WTC11 (cell line): ENCODE data around the gene NCOA3. TPM values are rescaled to one million over a fixed set of nuclear protein-coding genes. Genes with fewer than 3 reads are reported as not detected.

ENCODE experiments used
- ATAC-seq: fragments of 200-7000 bp; cut with Tn5 transposase; 2 replicates; pipeline ENCODE4 v1.10.0; 2021; ENCODE audit warnings: mild to moderate bottlenecking, moderate library complexity
- CTCF ChIA-PET: fragments of 300-600 bp; sonication (Branson Sonifier 250); formaldehyde crosslinking; loops from one replicate; lab custom pipeline; 2021; ENCODE audit warnings: antibody characterized with exemption; lab: Charles Lee
- POLR2A ChIA-PET: fragments of 350-600 bp; sonication (Branson Sonifier 250); formaldehyde crosslinking; loops from one replicate; lab custom pipeline; 2021; ENCODE audit warnings: antibody characterized with exemption; lab: Charles Lee
- DNase-seq: peaks from one replicate; pipeline ENCODE4 v3.0.0; 2021; ENCODE audit warnings: low spot score
- H3K27ac Mint-ChIP-seq: 2 replicates; pipeline ENCODE4 v1.8.0; 2021; ENCODE audit warnings: mixed read lengths
- H3K27me3 Mint-ChIP-seq: 2 replicates; pipeline ENCODE4 v1.8.0; 2021; ENCODE audit warnings: low read depth, mild to moderate bottlenecking, moderate library complexity, mixed read lengths
- H3K36me3 Mint-ChIP-seq: 2 replicates; pipeline ENCODE4 v1.8.0; 2021; ENCODE audit warnings: mixed read lengths
- H3K4me1 Mint-ChIP-seq: 2 replicates; pipeline ENCODE4 v1.8.0; 2022; ENCODE audit warnings: mixed read lengths
- H3K4me3 Mint-ChIP-seq: 2 replicates; pipeline ENCODE4 v1.8.0; 2021; ENCODE audit warnings: mild to moderate bottlenecking, moderate library complexity, mixed read lengths
- H3K9me3 Mint-ChIP-seq: 2 replicates; pipeline ENCODE4 v1.8.0; 2021; ENCODE audit warnings: mixed read lengths
- EMX1 ChIP-seq: fragments of 250-450 bp; sonication (Bioruptor Pico); IDR thresholded peaks from 2 replicates; pipeline ENCODE4 v1.8.0; 2021; ENCODE audit warnings: mild to moderate bottlenecking
- FOXJ3 ChIP-seq: sonication (generic); formaldehyde crosslinking; IDR thresholded peaks from 2 replicates; pipeline ENCODE4 v1.9.0; 2021; ENCODE audit warnings: missing genetic modification reagents, mild to moderate bottlenecking, borderline replicate concordance
- JAZF1 ChIP-seq: fragments of 250-450 bp; sonication (Bioruptor Pico); IDR thresholded peaks from 2 replicates; pipeline ENCODE4 v1.9.0; 2021; ENCODE audit warnings: moderate library complexity, mild to moderate bottlenecking, inconsistent platforms
- MXD4 ChIP-seq: fragments of 250-450 bp; sonication (Bioruptor Pico); IDR thresholded peaks from 2 replicates; pipeline ENCODE4 v1.8.0; 2021; ENCODE audit warnings: mild to moderate bottlenecking, moderate library complexity, borderline replicate concordance
- MYBL2 ChIP-seq: sonication (generic); formaldehyde crosslinking; IDR thresholded peaks from 2 replicates; pipeline ENCODE4 v1.8.1; 2023; ENCODE audit warnings: mild to moderate bottlenecking, moderate library complexity, missing genetic modification reagents
- NFE2L1 ChIP-seq: sonication (generic); formaldehyde crosslinking; IDR thresholded peaks from 2 replicates; pipeline ENCODE4 v1.8.1; 2023; ENCODE audit warnings: missing genetic modification reagents
- NR3C1 ChIP-seq: sonication (generic); formaldehyde crosslinking; conservative IDR thresholded peaks from 2 replicates; pipeline ENCODE4 v1.8.1; 2023; ENCODE audit warnings: low read depth, mild to moderate bottlenecking, missing genetic modification reagents
- RELA ChIP-seq: sonication (generic); formaldehyde crosslinking; IDR thresholded peaks from 2 replicates; pipeline ENCODE4 v1.8.1; 2022; ENCODE audit warnings: missing genetic modification reagents, mild to moderate bottlenecking, borderline replicate concordance
- RORB ChIP-seq: fragments of 250-450 bp; sonication (Bioruptor Pico); IDR thresholded peaks from 2 replicates; pipeline ENCODE4 v1.9.0; 2021; ENCODE audit warnings: mild to moderate bottlenecking
- SMAD4 ChIP-seq: sonication (generic); formaldehyde crosslinking; IDR thresholded peaks from 2 replicates; pipeline ENCODE4 v1.8.0; 2022; ENCODE audit warnings: mild to moderate bottlenecking, missing genetic modification reagents
- TEAD4 ChIP-seq: sonication (generic); formaldehyde crosslinking; IDR thresholded peaks from 2 replicates; pipeline ENCODE4 v1.8.0; 2022; ENCODE audit warnings: mild to moderate bottlenecking, missing genetic modification reagents
- TP53 ChIP-seq: sonication (generic); formaldehyde crosslinking; IDR thresholded peaks from 2 replicates; pipeline ENCODE4 v1.8.1; 2023; ENCODE audit warnings: mild to moderate bottlenecking, missing genetic modification reagents
- ZNF121 ChIP-seq: sonication (generic); formaldehyde crosslinking; IDR thresholded peaks from 2 replicates; pipeline ENCODE4 v1.8.0; 2023; ENCODE audit warnings: missing genetic modification reagents
- ZNF317 ChIP-seq: sonication (generic); formaldehyde crosslinking; IDR thresholded peaks from 2 replicates; pipeline ENCODE4 v1.8.1; 2023; ENCODE audit warnings: low read depth, mild to moderate bottlenecking, moderate library complexity, missing genetic modification reagents, borderline replicate concordance
- total RNA-seq: library from RNA; stranded (reverse); gene quantifications from 3 replicates; pipeline ENCODE4 v1.2.3, GENCODE V29; 2021
- TF ChIP-seq, protein P1 (sequence below): fragments of 250-450 bp; sonication (Bioruptor Pico); IDR thresholded peaks from 2 replicates; pipeline ENCODE4 v1.8.0; 2021; ENCODE audit warnings: mild to moderate bottlenecking
- TF ChIP-seq, protein P2 (sequence below): sonication (generic); formaldehyde crosslinking; IDR thresholded peaks from 2 replicates; pipeline ENCODE4 v1.8.0; 2022; ENCODE audit warnings: missing genetic modification reagents
- TF ChIP-seq, protein P3 (sequence below): sonication (generic); formaldehyde crosslinking; IDR thresholded peaks from 2 replicates; pipeline ENCODE4 v1.8.0; 2022; ENCODE audit warnings: mild to moderate bottlenecking, missing genetic modification reagents
- TF ChIP-seq, protein P4 (sequence below): sonication (generic); formaldehyde crosslinking; IDR thresholded peaks from 2 replicates; pipeline ENCODE4 v1.8.1; 2023; ENCODE audit warnings: mild to moderate bottlenecking, missing genetic modification reagents, borderline replicate concordance
- TF ChIP-seq, protein P5 (sequence below): sonication (generic); formaldehyde crosslinking; IDR thresholded peaks from 2 replicates; pipeline ENCODE4 v1.8.0; 2022; ENCODE audit warnings: mild to moderate bottlenecking, missing genetic modification reagents

Gene NCOA3
- total RNA-seq, 1 experiment from 2014 or later = 25.2 TPM

DNA sequence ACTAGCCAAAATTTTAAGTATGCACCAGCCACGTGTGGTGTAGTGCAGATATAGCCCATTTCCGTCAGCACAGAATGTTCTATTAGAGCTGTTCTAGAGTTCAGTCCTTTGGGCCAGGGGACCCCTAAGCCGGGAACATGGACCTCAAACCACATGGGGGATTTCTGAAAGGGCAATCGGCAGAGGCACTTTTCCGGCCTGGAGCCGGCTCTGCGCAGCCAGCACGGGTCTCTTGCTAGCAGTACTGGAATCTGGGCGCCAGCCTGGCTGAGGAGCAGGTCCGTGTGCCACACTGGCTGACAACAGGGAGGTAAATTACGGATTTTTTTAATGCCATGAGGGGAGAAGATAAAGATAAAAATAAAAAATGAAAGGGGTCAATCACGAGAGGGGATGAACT is 163.1 kb downstream of the NCOA3 start:
- no peaks in the 10 kb centered on the region for H3K36me3 Mint-ChIP-seq
- no peaks in the 10 kb centered on the region for H3K9me3 Mint-ChIP-seq
- ChIA-PET CTCF (interaction anchor here (1.0 to 3.9 kb wide), 14 partner anchors 10 to 628 kb away, joined by 3 to 53 read pairs (median 8); no protein-coding TSS in a partner anchor), POLR2A (no interaction called here)
- peak overlapping the region; percentile 9 for H3K27ac Mint-ChIP-seq
- no peak for DNase-seq
- no peak for ATAC-seq
- no peaks in the 10 kb centered on the region for H3K27me3 Mint-ChIP-seq
- peaks cover 19% of the 10 kb centered on the region for H3K4me1 Mint-ChIP-seq
- no peak overlapping the region for H3K4me3 Mint-ChIP-seq
- TF ChIP-seq, protein P1, sequence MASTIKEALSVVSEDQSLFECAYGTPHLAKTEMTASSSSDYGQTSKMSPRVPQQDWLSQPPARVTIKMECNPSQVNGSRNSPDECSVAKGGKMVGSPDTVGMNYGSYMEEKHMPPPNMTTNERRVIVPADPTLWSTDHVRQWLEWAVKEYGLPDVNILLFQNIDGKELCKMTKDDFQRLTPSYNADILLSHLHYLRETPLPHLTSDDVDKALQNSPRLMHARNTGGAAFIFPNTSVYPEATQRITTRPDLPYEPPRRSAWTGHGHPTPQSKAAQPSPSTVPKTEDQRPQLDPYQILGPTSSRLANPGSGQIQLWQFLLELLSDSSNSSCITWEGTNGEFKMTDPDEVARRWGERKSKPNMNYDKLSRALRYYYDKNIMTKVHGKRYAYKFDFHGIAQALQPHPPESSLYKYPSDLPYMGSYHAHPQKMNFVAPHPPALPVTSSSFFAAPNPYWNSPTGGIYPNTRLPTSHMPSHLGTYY (CRISPR knock-in tag) = no peak
- TF ChIP-seq MXD4 (CRISPR knock-in tag) (no peak), NFE2L1 (CRISPR knock-in tag) (no peak), EMX1 (CRISPR knock-in tag) (no peak), MYBL2 (CRISPR knock-in tag) (no peak), RORB (no peak), NR3C1 (CRISPR knock-in tag) (no peak), TP53 (CRISPR knock-in tag) (no peak), JAZF1 (CRISPR knock-in tag) (no peak), FOXJ3 (CRISPR knock-in tag) (no peak), TEAD4 (CRISPR knock-in tag) (no peak), ZNF317 (no peak), RELA (CRISPR knock-in tag) (no peak), SMAD4 (CRISPR knock-in tag) (no peak), ZNF121 (CRISPR knock-in tag) (no peak)
- TF ChIP-seq, protein P2, sequence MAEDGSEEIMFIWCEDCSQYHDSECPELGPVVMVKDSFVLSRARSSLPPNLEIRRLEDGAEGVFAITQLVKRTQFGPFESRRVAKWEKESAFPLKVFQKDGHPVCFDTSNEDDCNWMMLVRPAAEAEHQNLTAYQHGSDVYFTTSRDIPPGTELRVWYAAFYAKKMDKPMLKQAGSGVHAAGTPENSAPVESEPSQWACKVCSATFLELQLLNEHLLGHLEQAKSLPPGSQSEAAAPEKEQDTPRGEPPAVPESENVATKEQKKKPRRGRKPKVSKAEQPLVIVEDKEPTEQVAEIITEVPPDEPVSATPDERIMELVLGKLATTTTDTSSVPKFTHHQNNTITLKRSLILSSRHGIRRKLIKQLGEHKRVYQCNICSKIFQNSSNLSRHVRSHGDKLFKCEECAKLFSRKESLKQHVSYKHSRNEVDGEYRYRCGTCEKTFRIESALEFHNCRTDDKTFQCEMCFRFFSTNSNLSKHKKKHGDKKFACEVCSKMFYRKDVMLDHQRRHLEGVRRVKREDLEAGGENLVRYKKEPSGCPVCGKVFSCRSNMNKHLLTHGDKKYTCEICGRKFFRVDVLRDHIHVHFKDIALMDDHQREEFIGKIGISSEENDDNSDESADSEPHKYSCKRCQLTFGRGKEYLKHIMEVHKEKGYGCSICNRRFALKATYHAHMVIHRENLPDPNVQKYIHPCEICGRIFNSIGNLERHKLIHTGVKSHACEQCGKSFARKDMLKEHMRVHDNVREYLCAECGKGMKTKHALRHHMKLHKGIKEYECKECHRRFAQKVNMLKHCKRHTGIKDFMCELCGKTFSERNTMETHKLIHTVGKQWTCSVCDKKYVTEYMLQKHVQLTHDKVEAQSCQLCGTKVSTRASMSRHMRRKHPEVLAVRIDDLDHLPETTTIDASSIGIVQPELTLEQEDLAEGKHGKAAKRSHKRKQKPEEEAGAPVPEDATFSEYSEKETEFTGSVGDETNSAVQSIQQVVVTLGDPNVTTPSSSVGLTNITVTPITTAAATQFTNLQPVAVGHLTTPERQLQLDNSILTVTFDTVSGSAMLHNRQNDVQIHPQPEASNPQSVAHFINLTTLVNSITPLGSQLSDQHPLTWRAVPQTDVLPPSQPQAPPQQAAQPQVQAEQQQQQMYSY (CRISPR knock-in tag) = no peak
- TF ChIP-seq, protein P3, sequence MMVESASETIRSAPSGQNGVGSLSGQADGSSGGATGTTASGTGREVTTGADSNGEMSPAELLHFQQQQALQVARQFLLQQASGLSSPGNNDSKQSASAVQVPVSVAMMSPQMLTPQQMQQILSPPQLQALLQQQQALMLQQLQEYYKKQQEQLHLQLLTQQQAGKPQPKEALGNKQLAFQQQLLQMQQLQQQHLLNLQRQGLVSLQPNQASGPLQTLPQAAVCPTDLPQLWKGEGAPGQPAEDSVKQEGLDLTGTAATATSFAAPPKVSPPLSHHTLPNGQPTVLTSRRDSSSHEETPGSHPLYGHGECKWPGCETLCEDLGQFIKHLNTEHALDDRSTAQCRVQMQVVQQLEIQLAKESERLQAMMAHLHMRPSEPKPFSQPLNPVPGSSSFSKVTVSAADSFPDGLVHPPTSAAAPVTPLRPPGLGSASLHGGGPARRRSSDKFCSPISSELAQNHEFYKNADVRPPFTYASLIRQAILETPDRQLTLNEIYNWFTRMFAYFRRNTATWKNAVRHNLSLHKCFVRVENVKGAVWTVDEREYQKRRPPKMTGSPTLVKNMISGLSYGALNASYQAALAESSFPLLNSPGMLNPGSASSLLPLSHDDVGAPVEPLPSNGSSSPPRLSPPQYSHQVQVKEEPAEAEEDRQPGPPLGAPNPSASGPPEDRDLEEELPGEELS (CRISPR knock-in tag) = no peak
- TF ChIP-seq, protein P4, sequence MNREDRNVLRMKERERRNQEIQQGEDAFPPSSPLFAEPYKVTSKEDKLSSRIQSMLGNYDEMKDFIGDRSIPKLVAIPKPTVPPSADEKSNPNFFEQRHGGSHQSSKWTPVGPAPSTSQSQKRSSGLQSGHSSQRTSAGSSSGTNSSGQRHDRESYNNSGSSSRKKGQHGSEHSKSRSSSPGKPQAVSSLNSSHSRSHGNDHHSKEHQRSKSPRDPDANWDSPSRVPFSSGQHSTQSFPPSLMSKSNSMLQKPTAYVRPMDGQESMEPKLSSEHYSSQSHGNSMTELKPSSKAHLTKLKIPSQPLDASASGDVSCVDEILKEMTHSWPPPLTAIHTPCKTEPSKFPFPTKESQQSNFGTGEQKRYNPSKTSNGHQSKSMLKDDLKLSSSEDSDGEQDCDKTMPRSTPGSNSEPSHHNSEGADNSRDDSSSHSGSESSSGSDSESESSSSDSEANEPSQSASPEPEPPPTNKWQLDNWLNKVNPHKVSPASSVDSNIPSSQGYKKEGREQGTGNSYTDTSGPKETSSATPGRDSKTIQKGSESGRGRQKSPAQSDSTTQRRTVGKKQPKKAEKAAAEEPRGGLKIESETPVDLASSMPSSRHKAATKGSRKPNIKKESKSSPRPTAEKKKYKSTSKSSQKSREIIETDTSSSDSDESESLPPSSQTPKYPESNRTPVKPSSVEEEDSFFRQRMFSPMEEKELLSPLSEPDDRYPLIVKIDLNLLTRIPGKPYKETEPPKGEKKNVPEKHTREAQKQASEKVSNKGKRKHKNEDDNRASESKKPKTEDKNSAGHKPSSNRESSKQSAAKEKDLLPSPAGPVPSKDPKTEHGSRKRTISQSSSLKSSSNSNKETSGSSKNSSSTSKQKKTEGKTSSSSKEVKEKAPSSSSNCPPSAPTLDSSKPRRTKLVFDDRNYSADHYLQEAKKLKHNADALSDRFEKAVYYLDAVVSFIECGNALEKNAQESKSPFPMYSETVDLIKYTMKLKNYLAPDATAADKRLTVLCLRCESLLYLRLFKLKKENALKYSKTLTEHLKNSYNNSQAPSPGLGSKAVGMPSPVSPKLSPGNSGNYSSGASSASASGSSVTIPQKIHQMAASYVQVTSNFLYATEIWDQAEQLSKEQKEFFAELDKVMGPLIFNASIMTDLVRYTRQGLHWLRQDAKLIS (CRISPR knock-in tag) = no peak
- TF ChIP-seq, protein P5, sequence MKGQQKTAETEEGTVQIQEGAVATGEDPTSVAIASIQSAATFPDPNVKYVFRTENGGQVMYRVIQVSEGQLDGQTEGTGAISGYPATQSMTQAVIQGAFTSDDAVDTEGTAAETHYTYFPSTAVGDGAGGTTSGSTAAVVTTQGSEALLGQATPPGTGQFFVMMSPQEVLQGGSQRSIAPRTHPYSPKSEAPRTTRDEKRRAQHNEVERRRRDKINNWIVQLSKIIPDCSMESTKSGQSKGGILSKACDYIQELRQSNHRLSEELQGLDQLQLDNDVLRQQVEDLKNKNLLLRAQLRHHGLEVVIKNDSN (CRISPR knock-in tag) = no peak
